GM23338 (cell line): ENCODE results near the gene PCMT1.

Experiments used
- TF ChIP-seq, protein P1 (sequence below): IDR thresholded peaks from 2 replicates; pipeline ENCODE4 v1.6.1; 2016; ENCODE audit warnings: antibody characterized with exemption
- TF ChIP-seq, protein P2 (sequence below), 2 experiments: fragments of 200-600 bp in 1 of 2; sonication (generic) in 1 of 2; conservative IDR thresholded peaks; 2 replicates each; pipeline versions ENCODE4 v1.5.1 to v1.6.1; 2016 to 2017; ENCODE audit warnings: antibody characterized with exemption in 2 of 2, low read depth in 2 of 2, mild to moderate bottlenecking in 2 of 2, moderate library complexity in 1 of 2

DNA sequence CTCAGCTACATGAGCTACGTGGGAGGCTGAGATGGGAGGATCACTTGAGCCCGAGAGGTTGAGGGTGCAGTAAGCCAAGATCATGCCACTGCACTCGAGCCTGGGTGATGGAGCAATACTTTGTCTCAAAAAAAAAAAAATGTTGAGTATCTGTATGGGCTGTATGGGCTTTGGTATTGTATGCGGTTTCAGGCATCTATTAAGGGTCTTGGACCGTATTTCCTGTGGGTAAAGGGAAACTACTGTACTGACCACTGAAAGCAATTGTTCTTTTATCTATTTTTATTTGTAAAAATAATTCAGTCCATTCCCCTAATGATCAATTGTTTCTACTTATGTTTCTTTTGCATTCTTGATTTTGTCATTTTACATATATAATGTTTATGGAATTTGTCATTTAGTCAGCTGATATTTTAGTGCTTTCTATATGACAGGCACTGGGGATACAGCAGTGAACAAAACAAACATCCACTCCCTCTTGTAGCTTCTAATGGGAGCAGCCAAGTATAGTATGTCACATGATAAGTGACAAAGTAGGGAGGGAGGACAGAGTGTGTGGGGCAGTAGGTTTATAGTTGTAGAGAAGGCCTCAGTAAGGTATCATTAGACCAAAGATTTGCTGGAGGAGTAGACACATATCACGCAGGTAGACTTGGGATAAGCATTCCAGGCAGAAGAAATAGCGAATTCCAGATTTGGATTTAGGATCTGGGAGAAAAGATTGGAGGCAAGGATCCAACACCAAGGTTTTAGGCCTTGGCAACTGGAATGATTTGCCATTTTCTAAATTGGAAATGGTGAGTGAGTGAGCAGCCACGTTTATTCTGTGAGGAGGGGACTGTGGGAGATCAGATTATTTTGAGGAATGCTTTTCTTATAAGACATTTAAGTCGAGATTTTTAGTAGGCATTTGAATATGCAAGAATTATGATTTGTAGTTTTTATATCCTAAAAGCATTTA, 6.0 kb downstream of the PCMT1 start:
- TF ChIP-seq, protein P1, sequence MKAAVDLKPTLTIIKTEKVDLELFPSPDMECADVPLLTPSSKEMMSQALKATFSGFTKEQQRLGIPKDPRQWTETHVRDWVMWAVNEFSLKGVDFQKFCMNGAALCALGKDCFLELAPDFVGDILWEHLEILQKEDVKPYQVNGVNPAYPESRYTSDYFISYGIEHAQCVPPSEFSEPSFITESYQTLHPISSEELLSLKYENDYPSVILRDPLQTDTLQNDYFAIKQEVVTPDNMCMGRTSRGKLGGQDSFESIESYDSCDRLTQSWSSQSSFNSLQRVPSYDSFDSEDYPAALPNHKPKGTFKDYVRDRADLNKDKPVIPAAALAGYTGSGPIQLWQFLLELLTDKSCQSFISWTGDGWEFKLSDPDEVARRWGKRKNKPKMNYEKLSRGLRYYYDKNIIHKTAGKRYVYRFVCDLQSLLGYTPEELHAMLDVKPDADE, result no peak
- TF ChIP-seq, protein P2, sequence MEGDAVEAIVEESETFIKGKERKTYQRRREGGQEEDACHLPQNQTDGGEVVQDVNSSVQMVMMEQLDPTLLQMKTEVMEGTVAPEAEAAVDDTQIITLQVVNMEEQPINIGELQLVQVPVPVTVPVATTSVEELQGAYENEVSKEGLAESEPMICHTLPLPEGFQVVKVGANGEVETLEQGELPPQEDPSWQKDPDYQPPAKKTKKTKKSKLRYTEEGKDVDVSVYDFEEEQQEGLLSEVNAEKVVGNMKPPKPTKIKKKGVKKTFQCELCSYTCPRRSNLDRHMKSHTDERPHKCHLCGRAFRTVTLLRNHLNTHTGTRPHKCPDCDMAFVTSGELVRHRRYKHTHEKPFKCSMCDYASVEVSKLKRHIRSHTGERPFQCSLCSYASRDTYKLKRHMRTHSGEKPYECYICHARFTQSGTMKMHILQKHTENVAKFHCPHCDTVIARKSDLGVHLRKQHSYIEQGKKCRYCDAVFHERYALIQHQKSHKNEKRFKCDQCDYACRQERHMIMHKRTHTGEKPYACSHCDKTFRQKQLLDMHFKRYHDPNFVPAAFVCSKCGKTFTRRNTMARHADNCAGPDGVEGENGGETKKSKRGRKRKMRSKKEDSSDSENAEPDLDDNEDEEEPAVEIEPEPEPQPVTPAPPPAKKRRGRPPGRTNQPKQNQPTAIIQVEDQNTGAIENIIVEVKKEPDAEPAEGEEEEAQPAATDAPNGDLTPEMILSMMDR (conservative IDR thresholded peaks at IDR 0.05; ENCODE audit: low read depth in 2 of 2), result no peak
